GM12865 (cell line): ENCODE results near the gene PACS1.

Experiments used
- DNase-seq: peaks from one replicate; pipeline ENCODE4 v3.0.0; 2010; ENCODE audit warnings: low read depth
- H3K4me3 ChIP-seq: 2 replicates; pipeline ENCODE4 v1.5.1; 2011; ENCODE audit warnings: mild to moderate bottlenecking, low read depth, low read length, control low read depth
- TF ChIP-seq, protein P1 (sequence below): IDR thresholded peaks from 2 replicates; pipeline ENCODE4 v1.5.1; 2011; ENCODE audit warnings: low read length, control low read depth, low read depth, inconsistent platforms; ENCODE audit not compliant: insufficient read depth; ENCODE audit errors: missing control alignments

PACS1 gene

GRCh38 chr11:66119348-66120133, 49.5 kb downstream of the PACS1 start:
- TF ChIP-seq, protein P1, sequence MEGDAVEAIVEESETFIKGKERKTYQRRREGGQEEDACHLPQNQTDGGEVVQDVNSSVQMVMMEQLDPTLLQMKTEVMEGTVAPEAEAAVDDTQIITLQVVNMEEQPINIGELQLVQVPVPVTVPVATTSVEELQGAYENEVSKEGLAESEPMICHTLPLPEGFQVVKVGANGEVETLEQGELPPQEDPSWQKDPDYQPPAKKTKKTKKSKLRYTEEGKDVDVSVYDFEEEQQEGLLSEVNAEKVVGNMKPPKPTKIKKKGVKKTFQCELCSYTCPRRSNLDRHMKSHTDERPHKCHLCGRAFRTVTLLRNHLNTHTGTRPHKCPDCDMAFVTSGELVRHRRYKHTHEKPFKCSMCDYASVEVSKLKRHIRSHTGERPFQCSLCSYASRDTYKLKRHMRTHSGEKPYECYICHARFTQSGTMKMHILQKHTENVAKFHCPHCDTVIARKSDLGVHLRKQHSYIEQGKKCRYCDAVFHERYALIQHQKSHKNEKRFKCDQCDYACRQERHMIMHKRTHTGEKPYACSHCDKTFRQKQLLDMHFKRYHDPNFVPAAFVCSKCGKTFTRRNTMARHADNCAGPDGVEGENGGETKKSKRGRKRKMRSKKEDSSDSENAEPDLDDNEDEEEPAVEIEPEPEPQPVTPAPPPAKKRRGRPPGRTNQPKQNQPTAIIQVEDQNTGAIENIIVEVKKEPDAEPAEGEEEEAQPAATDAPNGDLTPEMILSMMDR, result no peak
- no peak for DNase-seq
- H3K4me3 ChIP-seq, result no peak overlapping the region

DNA sequence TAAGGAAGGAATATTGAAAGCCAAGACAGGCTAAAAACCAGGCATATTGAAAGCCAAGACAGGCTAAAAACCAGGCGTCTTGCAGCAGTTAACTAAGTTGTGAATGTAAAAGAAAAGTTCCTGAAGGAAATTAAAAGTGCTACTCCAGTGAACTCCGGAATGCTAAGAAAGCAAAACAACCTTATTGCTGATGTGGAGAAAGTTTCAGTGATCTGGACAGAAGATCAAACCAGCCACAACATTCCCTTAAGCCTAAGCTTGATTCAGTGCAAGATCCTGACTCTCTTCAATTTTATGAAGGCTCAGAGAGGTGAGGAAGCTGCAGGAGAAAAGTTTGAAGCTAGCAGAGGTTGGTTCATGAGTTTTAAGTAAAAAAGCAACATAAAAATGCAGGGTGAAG, 51.4 kb downstream of the PACS1 start:
- DNase-seq, result no peak
- TF ChIP-seq, protein P1, result no peak
- no peak overlapping the region for H3K4me3 ChIP-seq

DNA sequence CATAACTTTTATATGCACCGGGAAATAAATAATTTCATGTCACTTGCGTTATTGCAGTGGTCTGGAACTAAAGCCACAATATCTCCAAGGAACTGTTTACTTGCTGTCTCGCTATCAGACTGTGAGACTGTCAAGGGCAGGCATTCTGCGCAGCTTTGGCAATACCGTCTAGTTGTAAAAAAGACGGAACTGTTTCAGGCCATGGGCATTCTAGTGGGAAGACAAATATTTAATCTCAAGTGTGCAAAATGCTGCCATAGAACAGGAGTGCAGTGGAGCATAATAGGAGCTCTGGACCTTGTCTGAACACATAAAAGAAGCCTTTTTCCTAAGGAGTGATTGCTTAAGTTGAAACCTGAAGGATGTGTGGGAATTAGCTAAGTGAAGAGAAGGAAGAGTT, 53.8 kb downstream of the PACS1 start:
- TF ChIP-seq, protein P1, result no peak
- no peak for DNase-seq
- H3K4me3 ChIP-seq, result no peak overlapping the region

- TF ChIP-seq, protein P1, result no peak
- H3K4me3 ChIP-seq, result no peak overlapping the region
- no peak for DNase-seq
Observed at GRCh38 chr11:66124564-66124963, 54.5 kb downstream of the PACS1 start.

DNA sequence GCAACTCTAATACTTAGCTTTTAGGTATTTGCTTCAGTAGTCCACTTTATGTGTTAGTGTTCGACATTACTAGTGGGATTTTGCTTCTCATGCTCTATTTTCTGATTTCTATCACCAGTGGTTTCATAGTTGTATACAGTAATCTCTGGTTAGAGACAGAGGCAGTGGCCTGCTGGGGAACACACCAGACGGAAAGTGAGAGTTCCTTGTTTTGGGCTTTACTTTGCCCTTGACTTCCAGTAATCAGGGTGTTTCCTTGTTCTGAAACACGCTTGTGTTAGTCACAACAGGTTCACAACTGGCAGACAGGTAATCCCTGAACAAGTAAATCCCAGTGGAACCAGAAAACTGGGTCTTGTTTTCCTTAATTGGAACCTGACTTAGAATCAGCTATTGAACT, 56.0 kb downstream of the PACS1 start:
- peak overlapping the region; percentile 38 for H3K4me3 ChIP-seq
- TF ChIP-seq, protein P1, result no peak
- peak; percentile 83 for DNase-seq

DNA sequence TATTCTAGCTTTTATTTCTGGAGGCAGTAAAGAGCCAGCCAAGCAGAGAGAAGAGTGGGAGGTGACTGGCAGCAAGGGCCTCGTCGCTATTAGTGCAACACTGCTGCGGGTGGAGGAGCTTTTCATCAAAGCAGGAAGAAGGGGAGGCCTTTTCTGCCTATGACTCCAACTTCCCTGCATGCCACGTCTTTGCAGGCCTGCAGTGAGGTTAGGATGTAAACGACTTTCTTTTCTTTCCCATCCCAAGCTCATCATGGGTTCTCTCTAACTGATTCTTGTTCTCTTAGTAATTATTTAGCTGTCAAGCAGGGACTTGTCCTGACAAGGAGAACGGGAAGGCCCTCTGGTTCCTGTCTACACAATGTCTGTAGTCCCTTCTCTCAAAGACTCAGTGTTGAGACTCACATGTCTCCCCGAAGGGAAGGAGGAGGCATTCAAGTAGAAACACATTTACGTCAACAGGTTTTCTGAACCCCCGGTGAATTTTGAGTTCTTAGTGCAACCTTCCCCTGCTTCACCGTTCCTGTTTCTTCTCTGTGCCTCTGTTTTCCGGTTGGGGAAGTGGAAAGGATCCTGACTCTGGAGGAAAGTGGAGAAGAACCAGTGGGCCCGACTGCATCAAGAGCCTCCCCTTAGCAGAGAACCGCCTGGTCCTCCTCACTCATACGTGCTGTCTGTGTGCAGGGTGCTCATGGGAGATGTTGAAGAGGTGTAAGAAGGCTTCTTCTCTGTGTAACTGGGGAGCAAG, 56.9 kb downstream of the PACS1 start:
- peak overlapping the region; percentile 38 for H3K4me3 ChIP-seq
- TF ChIP-seq, protein P1, result no peak
- peak; percentile 84 for DNase-seq
